IPS-18c (cell line): Measurements from ENCODE around the gene ZFYVE1.
A peak's percentile ranks its signal among the peaks of the same experiment; 100 is the strongest.

Source experiments
- H3K4me3 ChIP-seq: 2 replicates; pipeline ENCODE4 v1.7.0; 2013; ENCODE audit warnings: low read depth, mild to moderate bottlenecking, low read length, moderate library complexity; ENCODE audit not compliant: insufficient read depth
- H3K9me3 ChIP-seq: one replicate; pipeline ENCODE4 v1.6.1; 2013; ENCODE audit warnings: mild to moderate bottlenecking, low read length, moderate library complexity; ENCODE audit not compliant: control insufficient read depth, insufficient read depth

ZFYVE1 gene

GRCh38 chr14:72945356-72946027, 81.4 kb downstream of the ZFYVE1 start:
- H3K9me3 ChIP-seq, result no peaks in the 10 kb centered on the region

GRCh38 chr14:72943876-72944430, 83.0 kb downstream of the ZFYVE1 start:
- Histone ChIP-seq H3K9me3 (no peaks in the 10 kb centered on the region), H3K4me3 (no peak overlapping the region)

More at GRCh38 chr14:72945356-72946027, 81.4 kb downstream of the ZFYVE1 start:
- no peak overlapping the region for H3K4me3 ChIP-seq

GRCh38 chr14:72942934-72943333, 84.0 kb downstream of the ZFYVE1 start:
- Histone ChIP-seq H3K4me3 (no peak overlapping the region), H3K9me3 (no peaks in the 10 kb centered on the region)

- Histone ChIP-seq H3K4me3 (no peak overlapping the region), H3K9me3 (no peaks in the 10 kb centered on the region)
Measured at GRCh38 chr14:72941286-72941985, 85.5 kb downstream of the ZFYVE1 start.

GRCh38 chr14:72939630-72940029, 87.3 kb downstream of the ZFYVE1 start:
- Histone ChIP-seq H3K4me3 (no peak overlapping the region), H3K9me3 (no peaks in the 10 kb centered on the region)

GRCh38 chr14:72932893-72933292, 94.0 kb downstream of the ZFYVE1 start:
- no peak overlapping the region for H3K4me3 ChIP-seq
- no peaks in the 10 kb centered on the region for H3K9me3 ChIP-seq

GRCh38 chr14:72929316-72930080, 97.4 kb downstream of the ZFYVE1 start:
- no peaks in the 10 kb centered on the region for H3K9me3 ChIP-seq
- no peak overlapping the region for H3K4me3 ChIP-seq

- no peak overlapping the region for H3K4me3 ChIP-seq
- no peaks in the 10 kb centered on the region for H3K9me3 ChIP-seq
Measured at GRCh38 chr14:72928872-72929271, 98.0 kb downstream of the ZFYVE1 start.

GRCh38 chr14:72926292-72927028, 100.4 kb downstream of the ZFYVE1 start, which contains the start of gene DCAF4:
DCAF4 (plus strand) TSS chr14:72926464; CDS start chr14:72937979, 11,515 bp downstream.
- H3K4me3 ChIP-seq, result peak within 1 kb of the TSS; percentile 80
- no peaks in the 10 kb centered on the region for H3K9me3 ChIP-seq

- H3K9me3 ChIP-seq, result no peaks in the 10 kb centered on the region
- peak overlapping the region; percentile 66 for H3K4me3 ChIP-seq
Measured at GRCh38 chr14:72925815-72926291, 101.1 kb downstream of the ZFYVE1 start.

GRCh38 chr14:72925171-72925759, 101.6 kb downstream of the ZFYVE1 start:
- H3K4me3 ChIP-seq, result peak overlapping the region; percentile 66; the same call in 1 of the 2 replicates
- no peaks in the 10 kb centered on the region for H3K9me3 ChIP-seq

- Histone ChIP-seq H3K4me3 (no peak overlapping the region), H3K9me3 (no peaks in the 10 kb centered on the region)
Measured at GRCh38 chr14:72924337-72924736, 102.6 kb downstream of the ZFYVE1 start.

GRCh38 chr14:72921396-72921795, 105.5 kb downstream of the ZFYVE1 start:
- no peak overlapping the region for H3K4me3 ChIP-seq
- no peaks in the 10 kb centered on the region for H3K9me3 ChIP-seq

GRCh38 chr14:72920008-72920407, 106.9 kb downstream of the ZFYVE1 start:
- H3K4me3 ChIP-seq, result no peak overlapping the region

More at GRCh38 chr14:72920008-72920407, 106.9 kb downstream of the ZFYVE1 start:
- no peaks in the 10 kb centered on the region for H3K9me3 ChIP-seq
